ENCODE results near the gene PHYH.

- no peak for TF ChIP-seq EZH2phosphoT487 (conservative IDR thresholded peaks at IDR 0.05; ENCODE audit: low read length)
- TF ChIP-seq, protein P1, sequence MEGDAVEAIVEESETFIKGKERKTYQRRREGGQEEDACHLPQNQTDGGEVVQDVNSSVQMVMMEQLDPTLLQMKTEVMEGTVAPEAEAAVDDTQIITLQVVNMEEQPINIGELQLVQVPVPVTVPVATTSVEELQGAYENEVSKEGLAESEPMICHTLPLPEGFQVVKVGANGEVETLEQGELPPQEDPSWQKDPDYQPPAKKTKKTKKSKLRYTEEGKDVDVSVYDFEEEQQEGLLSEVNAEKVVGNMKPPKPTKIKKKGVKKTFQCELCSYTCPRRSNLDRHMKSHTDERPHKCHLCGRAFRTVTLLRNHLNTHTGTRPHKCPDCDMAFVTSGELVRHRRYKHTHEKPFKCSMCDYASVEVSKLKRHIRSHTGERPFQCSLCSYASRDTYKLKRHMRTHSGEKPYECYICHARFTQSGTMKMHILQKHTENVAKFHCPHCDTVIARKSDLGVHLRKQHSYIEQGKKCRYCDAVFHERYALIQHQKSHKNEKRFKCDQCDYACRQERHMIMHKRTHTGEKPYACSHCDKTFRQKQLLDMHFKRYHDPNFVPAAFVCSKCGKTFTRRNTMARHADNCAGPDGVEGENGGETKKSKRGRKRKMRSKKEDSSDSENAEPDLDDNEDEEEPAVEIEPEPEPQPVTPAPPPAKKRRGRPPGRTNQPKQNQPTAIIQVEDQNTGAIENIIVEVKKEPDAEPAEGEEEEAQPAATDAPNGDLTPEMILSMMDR (IDR thresholded peaks at IDR 0.05; ENCODE audit: insufficient read depth, low read length, poor library complexity, severe bottlenecking) = no peak
These were observed 21.7 kb upstream of the PHYH start for GRCh38 chr10:13321576-13321975.
